Liver (tissue), 9 donors: ENCODE results near the gene DET1. TPM values are rescaled to one million over a fixed set of nuclear protein-coding genes. Genes with fewer than 3 reads are reported as not detected.

Source experiments
- DNase-seq: peaks from one replicate; pipeline ENCODE4 v3.0.0-alpha.2; 2017; ENCODE audit warnings: low spot score
- H3K27ac ChIP-seq, 2 donors: one replicate each; pipeline ENCODE4 v1.7.0; 2013; ENCODE audit warnings: inconsistent platforms in 2 of 2, low read length in 2 of 2, control low read depth in 1 of 2, low read depth in 1 of 2, mild to moderate bottlenecking in 1 of 2
- H3K27me3 ChIP-seq, 4 donors: one replicate each; pipeline versions ENCODE4 v1.6.1 to v1.7.0; 2013; ENCODE audit warnings: low read length in 3 of 4, inconsistent platforms in 1 of 4, mild to moderate bottlenecking in 1 of 4, moderate library complexity in 1 of 4; ENCODE audit not compliant: control insufficient read depth in 4 of 4, insufficient read depth in 4 of 4
- H3K36me3 ChIP-seq, 4 donors: one replicate each; pipeline versions ENCODE4 v1.6.1 to v1.7.0; 2013; ENCODE audit warnings: low read length in 3 of 4, mild to moderate bottlenecking in 3 of 4, low read depth in 1 of 4, moderate library complexity in 1 of 4; ENCODE audit not compliant: control insufficient read depth in 4 of 4, insufficient read depth in 3 of 4
- H3K4me1 ChIP-seq, 4 donors: one replicate each; pipeline versions ENCODE4 v1.6.1 to v1.7.0; 2013; ENCODE audit warnings: low read length in 3 of 4, mild to moderate bottlenecking in 3 of 4, moderate library complexity in 1 of 4; ENCODE audit not compliant: control insufficient read depth in 4 of 4, insufficient read depth in 4 of 4
- H3K4me3 ChIP-seq, 3 donors: one replicate each; pipeline versions ENCODE4 v1.6.1 to v1.7.0; 2013; ENCODE audit warnings: low read length in 3 of 3, control low read depth in 1 of 3, low read depth in 1 of 3, mild to moderate bottlenecking in 1 of 3
- H3K9ac ChIP-seq, 2 donors: one replicate each; pipeline ENCODE4 v1.7.0; 2013; ENCODE audit warnings: low read length in 2 of 2, mild to moderate bottlenecking in 2 of 2, moderate library complexity in 2 of 2, control low read depth in 1 of 2, low read depth in 1 of 2
- H3K9me3 ChIP-seq, 4 donors: one replicate each; pipeline versions ENCODE4 v1.6.1 to v1.7.0; 2013; ENCODE audit warnings: low read length in 3 of 4; ENCODE audit not compliant: control insufficient read depth in 4 of 4
- CTCF ChIP-seq: fragments of 150-350 bp; IDR thresholded peaks from 2 replicates; pipeline ENCODE4 v1.5.1; 2017; ENCODE audit warnings: improper control_type of control experiment, low read depth, low read length; ENCODE audit not compliant: missing input control
- EGR1 ChIP-seq, 2 donors: IDR thresholded peaks; 2 replicates each; pipeline ENCODE4 v1.6.1; 2016 to 2018; ENCODE audit warnings: antibody characterized with exemption in 2 of 2, low read depth in 2 of 2
- FOXA1 ChIP-seq: IDR thresholded peaks from 2 replicates; pipeline ENCODE4 v1.6.1; 2016; ENCODE audit warnings: antibody characterized with exemption
- GABPA ChIP-seq, 2 donors: IDR thresholded peaks in 1 of 2; conservative IDR thresholded peaks in 1 of 2; 2 replicates each; pipeline ENCODE4 v1.6.1; 2016; ENCODE audit warnings: antibody characterized with exemption in 2 of 2, mild to moderate bottlenecking in 1 of 2, moderate library complexity in 1 of 2
- HNF4A ChIP-seq, 2 donors: conservative IDR thresholded peaks; 2 replicates each; pipeline ENCODE4 v1.6.1; 2016; ENCODE audit warnings: antibody characterized with exemption in 2 of 2, mild to moderate bottlenecking in 2 of 2
- HNF4G ChIP-seq: IDR thresholded peaks from 2 replicates; pipeline ENCODE4 v1.6.1; 2016; ENCODE audit warnings: antibody characterized with exemption
- JUND ChIP-seq, 2 donors: IDR thresholded peaks; 2 replicates each; pipeline ENCODE4 v1.6.1; 2016; ENCODE audit warnings: antibody characterized with exemption in 2 of 2
- NR2F2 ChIP-seq: IDR thresholded peaks from 2 replicates; pipeline ENCODE4 v1.6.1; 2016; ENCODE audit warnings: antibody characterized with exemption
- RAD21 ChIP-seq, 2 donors: IDR thresholded peaks; 2 replicates each; pipeline ENCODE4 v1.6.1; 2016; ENCODE audit warnings: antibody characterized with exemption in 2 of 2, mild to moderate bottlenecking in 2 of 2
- RXRA ChIP-seq, 2 donors: IDR thresholded peaks; 2 replicates each; pipeline ENCODE4 v1.6.1; 2017 to 2018; ENCODE audit warnings: antibody characterized with exemption in 2 of 2, mild to moderate bottlenecking in 1 of 2
- SP1 ChIP-seq: IDR thresholded peaks from 2 replicates; pipeline ENCODE4 v1.6.1; 2018; ENCODE audit warnings: antibody characterized with exemption, mild to moderate bottlenecking
- TAF1 ChIP-seq: conservative IDR thresholded peaks from 2 replicates; pipeline ENCODE4 v1.6.1; 2016; ENCODE audit warnings: antibody characterized with exemption, mild to moderate bottlenecking
- YY1 ChIP-seq: IDR thresholded peaks from 2 replicates; pipeline ENCODE4 v1.6.1; 2016; ENCODE audit warnings: antibody characterized with exemption, mild to moderate bottlenecking
- ZBTB33 ChIP-seq: IDR thresholded peaks from 2 replicates; pipeline ENCODE4 v1.6.1; 2016; ENCODE audit warnings: antibody characterized with exemption
- WGBS: extraction: QIAGEN DNeasy Blood & Tissue Kit; methylation state at CpG from one replicate; pipeline ENCODE4 v1.1.7; 2013; 5-methylcytosine and 5-hydroxymethylcytosine counted together
- polyA plus RNA-seq, 2 donors: library from polyadenylated mRNA; stranded (reverse) in 1 of 2; unstranded in 1 of 2; fragments of 200-250 nt in 1 of 2; fragments of >200 nt in 1 of 2; fragmentation: Nextera tagmentation in 1 of 2; extraction: Ambion mirVana in 1 of 2; gene quantifications; one replicate each; pipeline versions ENCODE4 v1.2.1 to v1.2.3, GENCODE V29; 2013 to 2015
- total RNA-seq, 2 donors: library from RNA; depleted of rRNA; stranded (reverse); fragments of >200 nt; gene quantifications; one replicate each; pipeline ENCODE4 v1.2.3, GENCODE V29; 2014
- TF ChIP-seq, protein P1 (sequence below): IDR thresholded peaks from 2 replicates; pipeline ENCODE4 v1.6.1; 2016; ENCODE audit warnings: antibody characterized with exemption, mild to moderate bottlenecking
- donor health status: healthy.
- donor health status: healthy.
- donor health status: healthy.
- donor health status: healthy.
- donor health status: healthy.

DET1 gene
- total and polyA plus RNA-seq, 4 donors = 1.3 to 5.4 (median 2.4) TPM

GRCh38 chr15:88511161-88511560 is 35.3 kb downstream of the DET1 start:
- no peak for TF ChIP-seq TAF1
- TF ChIP-seq RXRA (IDR thresholded peaks at IDR 0.05) = no peak
- Histone ChIP-seq H3K36me3 (peaks cover 0 to 19% (median 6%) of the 10 kb centered on the region in 4 donors), H3K4me3 (no peak overlapping the region), H3K9ac (no peak overlapping the region), H3K27me3 (no peaks in the 10 kb centered on the region), H3K9me3 (no peaks in the 10 kb centered on the region), H3K4me1 (no peaks in the 10 kb centered on the region), H3K27ac (no peak overlapping the region)
- no peak for DNase-seq
- 93% methylated on average over 2 of the region's 2 CpGs for WGBS

DNA sequence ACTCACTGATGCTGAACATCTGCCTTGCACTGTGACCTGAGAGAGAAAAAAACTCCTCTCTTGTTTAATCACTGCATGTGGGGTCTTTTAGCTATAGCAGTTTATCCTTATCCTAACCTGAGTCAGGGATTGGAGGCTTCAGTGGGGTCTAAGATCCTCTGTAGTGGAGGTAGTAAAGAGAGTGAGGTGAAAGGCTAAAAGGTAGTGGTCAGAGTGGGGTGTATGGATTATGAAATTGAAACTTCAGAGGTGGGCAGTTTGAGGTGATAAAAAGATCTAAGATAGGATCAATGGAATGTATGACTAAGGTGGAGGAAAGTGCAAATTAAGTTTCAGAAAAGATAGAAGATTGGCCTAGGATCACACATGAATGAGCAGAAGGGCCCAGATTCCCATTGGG is 36.5 kb downstream of the DET1 start:
- no peaks in the 10 kb centered on the region for H3K9me3 ChIP-seq
- H3K4me1 ChIP-seq = no peaks in the 10 kb centered on the region
- TF ChIP-seq RAD21 (IDR thresholded peaks at IDR 0.05) = no peak
- TF ChIP-seq YY1 = no peak
- no peak for TF ChIP-seq JUND (IDR thresholded peaks at IDR 0.05)
- no peak for TF ChIP-seq HNF4A (conservative IDR thresholded peaks at IDR 0.05)
- no peak for TF ChIP-seq HNF4G
- TF ChIP-seq, protein P1, sequence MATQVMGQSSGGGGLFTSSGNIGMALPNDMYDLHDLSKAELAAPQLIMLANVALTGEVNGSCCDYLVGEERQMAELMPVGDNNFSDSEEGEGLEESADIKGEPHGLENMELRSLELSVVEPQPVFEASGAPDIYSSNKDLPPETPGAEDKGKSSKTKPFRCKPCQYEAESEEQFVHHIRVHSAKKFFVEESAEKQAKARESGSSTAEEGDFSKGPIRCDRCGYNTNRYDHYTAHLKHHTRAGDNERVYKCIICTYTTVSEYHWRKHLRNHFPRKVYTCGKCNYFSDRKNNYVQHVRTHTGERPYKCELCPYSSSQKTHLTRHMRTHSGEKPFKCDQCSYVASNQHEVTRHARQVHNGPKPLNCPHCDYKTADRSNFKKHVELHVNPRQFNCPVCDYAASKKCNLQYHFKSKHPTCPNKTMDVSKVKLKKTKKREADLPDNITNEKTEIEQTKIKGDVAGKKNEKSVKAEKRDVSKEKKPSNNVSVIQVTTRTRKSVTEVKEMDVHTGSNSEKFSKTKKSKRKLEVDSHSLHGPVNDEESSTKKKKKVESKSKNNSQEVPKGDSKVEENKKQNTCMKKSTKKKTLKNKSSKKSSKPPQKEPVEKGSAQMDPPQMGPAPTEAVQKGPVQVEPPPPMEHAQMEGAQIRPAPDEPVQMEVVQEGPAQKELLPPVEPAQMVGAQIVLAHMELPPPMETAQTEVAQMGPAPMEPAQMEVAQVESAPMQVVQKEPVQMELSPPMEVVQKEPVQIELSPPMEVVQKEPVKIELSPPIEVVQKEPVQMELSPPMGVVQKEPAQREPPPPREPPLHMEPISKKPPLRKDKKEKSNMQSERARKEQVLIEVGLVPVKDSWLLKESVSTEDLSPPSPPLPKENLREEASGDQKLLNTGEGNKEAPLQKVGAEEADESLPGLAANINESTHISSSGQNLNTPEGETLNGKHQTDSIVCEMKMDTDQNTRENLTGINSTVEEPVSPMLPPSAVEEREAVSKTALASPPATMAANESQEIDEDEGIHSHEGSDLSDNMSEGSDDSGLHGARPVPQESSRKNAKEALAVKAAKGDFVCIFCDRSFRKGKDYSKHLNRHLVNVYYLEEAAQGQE = no peak
- TF ChIP-seq ZBTB33 = no peak
- TF ChIP-seq TAF1 = no peak
- no peak for TF ChIP-seq CTCF
- TF ChIP-seq GABPA (IDR thresholded peaks at IDR 0.05 in 1 of 2, conservative IDR thresholded peaks at IDR 0.05 in 1 of 2) = no peak
- no peak for TF ChIP-seq NR2F2
- TF ChIP-seq SP1 = no peak
- TF ChIP-seq EGR1 (IDR thresholded peaks at IDR 0.05; ENCODE audit: low read depth in 2 of 2) = no peak
- TF ChIP-seq FOXA1 = no peak
- DNase-seq = no peak
- H3K27ac ChIP-seq = no peak overlapping the region
- H3K27me3 ChIP-seq = no peaks in the 10 kb centered on the region
- no peak overlapping the region for H3K9ac ChIP-seq
- no peak overlapping the region for H3K4me3 ChIP-seq
- peaks cover 0 to 19% (median 4%) of the 10 kb centered on the region in 4 donors for H3K36me3 ChIP-seq
